NCI-H2171 (cell line): ENCODE results near the gene PDE1C.

Experiments
- DNase-seq: peaks from one replicate; lab custom pipeline; 2025; lab: John Stamatoyannopoulos, UW

PDE1C gene

DNA sequence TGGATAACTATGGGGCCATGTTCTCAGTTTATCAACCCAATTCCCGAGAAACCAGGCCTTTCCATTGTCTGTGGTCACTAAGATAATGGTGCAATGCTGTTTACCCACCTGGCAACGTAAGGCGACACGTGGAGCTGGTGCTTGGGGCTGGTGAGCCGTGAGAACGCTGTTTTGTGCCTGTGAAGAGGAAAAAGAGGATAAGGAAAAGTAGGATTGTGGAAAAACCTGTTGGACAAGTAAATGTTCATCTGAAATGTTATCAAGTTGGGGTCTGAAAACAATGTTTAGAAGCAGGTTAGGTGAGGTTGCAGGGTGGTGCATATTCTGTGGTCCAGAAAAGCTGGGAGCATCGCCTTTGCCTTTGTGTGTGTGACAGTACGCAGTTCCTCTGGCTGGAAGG is 294.7 kb downstream of the PDE1C start:
- DNase-seq, result no peak

DNA sequence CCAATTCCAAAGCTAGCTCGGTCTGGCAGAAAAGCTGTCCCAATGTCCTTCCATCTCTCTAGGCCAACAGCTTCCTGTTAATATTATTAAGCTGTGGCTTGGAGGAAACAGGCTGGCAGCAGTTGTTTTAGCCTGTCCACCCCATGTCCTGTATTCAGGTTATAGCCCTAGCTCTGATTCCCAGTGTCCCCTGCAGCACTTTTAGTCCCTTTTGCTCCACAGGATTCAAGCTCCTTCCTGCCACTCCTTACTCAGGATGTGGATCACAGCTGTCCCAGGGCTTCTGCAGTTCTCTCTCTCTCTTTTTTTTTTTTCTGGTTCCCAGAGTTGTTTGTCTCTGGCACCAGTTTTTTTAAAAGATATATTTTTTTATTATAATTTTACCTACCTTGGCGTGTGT is 298.0 kb downstream of the PDE1C start:
- no peak for DNase-seq

DNA sequence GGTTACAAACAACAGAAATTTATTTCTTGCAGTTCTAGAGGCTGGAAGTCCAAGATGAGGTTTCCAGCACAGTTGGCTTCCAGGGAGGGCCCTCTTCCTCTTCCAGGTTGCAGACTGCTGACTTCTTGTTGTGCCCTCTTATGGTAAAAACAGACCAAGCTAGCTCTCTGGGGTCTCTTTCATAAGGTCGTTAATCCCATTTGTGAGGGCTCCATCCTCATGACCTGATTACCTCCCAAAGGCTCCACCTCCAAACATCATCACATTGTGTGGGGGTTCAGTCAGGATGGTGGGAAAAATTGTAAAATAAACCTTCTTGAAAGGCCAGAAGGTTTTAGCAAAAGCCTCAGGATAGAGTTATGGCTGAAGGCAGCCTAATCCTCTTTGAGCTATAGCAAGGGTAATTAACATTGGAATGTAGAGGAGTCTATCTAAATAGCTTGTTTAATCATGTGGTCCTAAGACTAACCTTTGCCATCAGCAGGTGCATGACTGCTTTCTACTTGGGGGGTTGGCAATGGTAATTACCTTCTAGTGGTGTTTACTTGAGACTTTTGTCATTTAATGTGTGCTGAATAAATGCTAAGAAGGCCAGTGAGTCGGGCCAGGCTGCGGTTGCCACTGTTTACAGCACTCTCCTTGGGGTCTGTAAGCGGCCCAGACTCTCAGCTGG is 302.4 kb downstream of the PDE1C start:
- no peak for DNase-seq

DNA sequence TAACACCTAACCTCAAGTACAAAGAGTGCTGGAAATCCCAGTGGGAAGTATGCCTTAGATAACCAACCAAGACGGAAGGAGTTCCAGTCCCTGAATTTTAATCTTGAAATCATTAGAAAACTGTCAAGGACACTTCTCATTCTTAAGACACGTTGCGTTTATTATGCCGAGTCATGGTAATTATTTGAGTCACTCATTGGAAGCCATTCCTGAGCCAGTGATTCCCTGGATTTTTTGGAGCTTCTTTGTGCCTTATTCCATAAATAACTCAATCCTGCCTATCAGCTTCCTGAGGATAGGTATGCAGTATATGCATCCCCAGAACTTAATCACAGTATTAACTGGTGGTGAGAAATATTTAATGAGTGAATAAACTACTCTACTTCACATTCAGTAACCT is 305.7 kb downstream of the PDE1C start:
- no peak for DNase-seq

DNA sequence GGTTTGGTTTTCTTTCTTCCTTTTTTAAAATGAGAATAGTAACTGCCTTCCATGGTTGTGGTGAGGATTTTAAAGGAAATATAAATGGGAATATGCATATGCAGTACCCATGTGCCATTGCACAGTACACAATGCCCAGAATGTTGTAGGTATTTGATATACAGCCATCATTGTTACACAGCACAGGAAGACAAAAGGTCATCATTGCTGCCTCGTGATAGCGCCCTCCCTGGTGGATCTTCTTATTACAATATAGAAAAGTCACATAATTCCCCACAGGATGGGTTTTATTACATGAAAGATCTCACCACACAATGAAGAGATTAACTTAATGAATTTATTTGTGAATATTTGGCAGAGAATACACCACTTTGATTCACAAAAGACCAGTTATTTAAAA is 306.7 kb downstream of the PDE1C start:
- DNase-seq, result no peak

DNA sequence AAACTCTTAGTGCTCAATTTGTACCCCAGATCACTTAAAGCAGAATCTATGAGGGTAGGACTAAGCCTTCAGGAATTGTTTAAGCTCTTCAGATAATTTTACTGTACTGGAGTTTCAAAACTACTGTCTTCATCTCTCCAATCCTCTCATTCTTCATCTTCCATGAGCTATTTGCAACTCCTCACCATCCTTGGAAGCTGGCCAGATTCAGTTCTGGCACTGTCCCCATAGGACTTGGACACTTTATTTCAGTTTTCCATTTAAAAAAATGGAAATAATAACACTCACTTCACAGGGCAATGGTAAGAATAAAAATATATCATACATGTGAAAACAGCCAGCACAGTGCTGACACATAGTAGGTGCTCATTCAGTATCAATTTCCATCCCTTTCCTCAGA is 308.6 kb downstream of the PDE1C start:
- no peak for DNase-seq

DNA sequence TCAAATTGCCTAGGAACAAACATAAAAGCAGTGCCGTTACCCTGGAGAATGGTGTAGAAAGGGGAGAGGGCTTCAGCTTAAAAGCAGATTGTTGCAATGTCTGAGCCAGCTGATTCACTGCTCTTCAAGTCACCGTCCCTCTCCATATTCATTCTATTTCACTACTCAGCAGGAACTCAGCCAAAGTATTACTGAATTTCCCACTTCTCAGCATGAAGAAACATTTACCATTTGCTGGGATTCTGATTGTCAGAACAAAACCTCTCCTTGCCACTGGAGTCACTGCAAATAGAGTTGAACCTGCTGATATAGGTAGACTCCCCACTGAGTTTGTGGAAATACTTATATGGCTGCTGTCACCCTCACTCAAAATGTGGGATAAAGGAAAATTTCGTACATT is 311.5 kb downstream of the PDE1C start:
- no peak for DNase-seq

DNA sequence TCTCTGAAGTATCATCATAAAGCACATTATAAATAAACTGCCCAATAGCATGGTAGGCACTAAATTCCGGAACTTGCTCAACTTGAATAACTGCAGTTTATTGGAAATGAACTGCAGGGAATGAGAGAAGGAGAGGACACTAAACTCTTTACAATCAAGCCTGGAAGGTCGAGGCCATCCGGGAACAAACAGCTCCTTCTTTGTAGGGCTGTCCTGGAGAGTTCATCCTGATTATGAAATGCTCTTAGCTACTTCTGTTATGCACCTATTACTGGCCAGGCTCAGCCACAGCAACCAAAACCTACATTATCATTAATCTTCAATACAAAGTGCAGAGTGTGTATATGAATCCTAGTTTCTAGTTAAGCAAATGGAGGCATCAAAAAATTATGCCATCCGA is 318.5 kb downstream of the PDE1C start:
- DNase-seq, result no peak

DNA sequence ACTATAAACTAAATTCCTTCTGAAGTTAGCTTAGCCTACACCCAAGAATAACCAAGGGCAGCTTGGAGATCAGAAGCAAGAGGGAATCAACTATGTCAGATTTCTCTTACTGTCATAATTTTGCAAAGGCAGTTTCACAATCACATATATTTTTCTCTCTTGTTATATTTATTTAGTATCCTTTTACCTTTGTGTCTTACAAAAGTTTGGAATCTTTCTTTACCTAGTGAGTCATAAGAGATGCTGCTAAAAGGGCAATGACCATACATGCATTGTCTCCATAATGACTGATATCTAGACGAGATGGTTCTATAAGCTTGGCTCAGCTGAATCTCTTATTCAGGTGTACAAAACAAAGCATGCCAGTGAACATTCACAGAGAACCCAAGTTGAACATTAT is 322.1 kb downstream of the PDE1C start:
- DNase-seq, result no peak

DNA sequence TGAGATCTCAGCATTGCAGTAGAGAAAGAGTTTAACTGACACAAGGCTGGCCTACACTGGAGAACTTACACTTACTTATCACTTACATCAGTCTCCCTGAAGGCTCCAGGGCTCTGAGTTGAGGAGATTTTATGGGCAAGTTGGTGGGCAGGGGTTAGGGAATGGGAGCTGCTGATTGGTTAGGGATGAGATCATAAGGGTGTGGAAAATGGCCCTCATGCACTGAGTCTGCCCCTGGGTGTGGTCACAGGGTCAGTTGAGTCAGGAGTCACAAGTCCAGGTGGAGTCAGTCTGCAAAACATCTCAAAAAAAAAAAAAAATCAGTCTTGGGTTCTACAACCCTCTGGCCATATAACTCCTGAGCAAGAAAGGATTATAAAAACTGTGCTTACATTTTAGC is 322.7 kb downstream of the PDE1C start:
- DNase-seq, result no peak

DNA sequence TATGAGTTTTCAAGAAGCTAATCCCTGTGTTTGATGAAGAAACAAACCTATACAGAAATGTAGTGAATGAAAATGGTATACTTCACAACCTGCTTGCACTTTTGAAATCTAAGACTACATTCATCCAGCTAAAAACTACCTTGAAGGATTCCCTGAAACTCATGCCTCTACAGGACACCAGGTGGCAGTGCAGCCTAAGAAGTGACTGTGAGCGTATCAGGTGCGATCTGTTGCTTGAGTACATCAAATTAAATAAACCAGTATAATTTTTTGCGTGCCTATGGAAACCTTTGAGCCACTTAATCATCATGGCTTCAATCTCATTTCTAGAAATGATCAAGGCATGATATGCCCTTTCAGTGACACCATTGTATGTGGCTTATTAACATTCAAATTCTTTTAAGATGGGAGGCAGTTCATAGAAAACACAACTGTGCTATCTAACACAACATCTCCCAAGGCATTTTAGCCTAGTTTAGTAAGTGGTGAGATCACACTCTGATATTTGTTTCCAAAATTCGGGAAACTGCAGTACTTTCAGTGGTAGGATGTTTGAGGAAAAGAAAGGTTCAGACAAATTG is 325.8 kb downstream of the PDE1C start:
- peak; percentile 60 for DNase-seq

DNA sequence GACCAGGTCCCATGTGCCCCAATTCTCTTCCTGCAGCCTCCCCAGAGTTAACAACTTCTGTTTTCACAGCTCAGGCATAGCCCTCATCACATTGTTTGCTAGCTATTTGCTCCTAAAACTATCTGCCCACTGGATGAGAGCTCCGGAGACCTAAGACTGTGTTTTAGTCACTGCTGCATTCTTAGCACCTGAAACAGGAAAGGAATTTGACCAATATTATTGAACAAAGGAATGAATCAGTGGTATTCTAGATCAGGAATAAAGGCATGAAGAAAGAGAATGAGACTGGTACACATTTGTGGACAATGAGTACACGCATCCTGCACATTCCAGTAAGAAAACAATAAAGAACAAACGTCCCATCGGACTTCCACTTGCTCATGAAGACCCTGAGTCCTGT is 328.4 kb downstream of the PDE1C start:
- no peak for DNase-seq

DNA sequence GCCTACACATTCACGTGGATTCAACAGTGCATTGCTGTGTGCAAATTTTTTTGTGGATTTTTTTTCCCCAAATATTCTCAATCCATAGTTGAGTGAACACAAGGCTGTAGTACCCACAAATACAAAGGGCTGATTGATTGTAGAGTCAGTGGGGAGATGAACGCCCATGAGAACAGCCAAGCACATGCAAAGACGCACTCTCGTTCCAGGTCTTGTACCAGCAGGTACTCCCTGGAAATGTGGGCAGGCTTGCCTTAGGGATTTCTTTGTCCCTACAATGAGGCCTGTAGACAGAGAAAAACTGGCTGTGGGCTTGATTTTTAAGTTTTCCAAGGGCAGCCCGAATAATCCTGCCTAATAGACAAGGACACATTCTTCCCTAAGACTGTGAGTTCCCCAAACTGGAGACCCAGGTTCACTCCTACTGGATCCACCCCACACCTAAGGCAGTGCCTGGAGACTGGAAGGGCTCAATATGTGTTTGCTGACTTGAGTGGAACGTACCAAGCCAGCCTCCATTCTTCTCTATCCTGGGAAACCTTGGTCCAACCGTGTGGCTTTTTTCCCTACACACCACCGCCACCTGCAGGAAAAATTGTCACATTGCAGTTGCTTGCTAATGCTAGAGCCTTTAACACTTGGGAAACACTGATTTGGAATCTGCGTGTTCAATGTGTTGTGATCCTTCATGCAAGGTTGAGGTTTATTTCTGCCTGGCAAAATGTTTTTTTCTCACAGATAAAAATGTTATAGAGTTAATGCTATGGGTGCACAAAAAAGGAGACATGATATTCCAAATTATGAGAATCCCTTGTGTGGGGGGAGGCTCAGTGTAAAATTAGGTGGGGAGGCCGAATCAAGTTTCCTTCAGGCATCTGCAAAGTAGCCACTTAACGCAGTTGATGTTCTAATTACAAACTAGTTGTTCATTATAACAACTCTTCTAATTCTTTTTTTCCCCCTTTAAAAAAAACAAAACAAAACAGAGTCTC is 333.9 kb downstream of the PDE1C start:
- DNase-seq, result peak; percentile 46

DNA sequence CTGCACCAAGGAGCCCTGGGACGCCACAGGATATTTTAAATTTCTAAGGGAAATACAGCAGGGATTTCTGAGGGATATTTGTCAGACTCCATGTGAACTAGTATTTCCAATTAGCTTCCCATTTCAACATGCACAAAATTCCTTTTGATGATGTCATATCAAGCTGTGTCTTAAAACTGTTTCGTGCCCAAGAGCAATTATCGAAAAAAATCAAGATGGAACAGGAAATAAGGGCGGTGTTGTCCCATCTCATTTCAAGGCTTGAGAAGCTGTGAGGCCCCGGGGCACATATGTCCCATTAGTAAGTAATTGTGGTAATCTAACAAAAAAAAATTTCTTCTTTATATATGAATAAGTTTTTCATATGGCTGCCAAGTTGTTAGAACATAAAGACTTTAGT is 335.8 kb downstream of the PDE1C start:
- DNase-seq, result no peak

DNA sequence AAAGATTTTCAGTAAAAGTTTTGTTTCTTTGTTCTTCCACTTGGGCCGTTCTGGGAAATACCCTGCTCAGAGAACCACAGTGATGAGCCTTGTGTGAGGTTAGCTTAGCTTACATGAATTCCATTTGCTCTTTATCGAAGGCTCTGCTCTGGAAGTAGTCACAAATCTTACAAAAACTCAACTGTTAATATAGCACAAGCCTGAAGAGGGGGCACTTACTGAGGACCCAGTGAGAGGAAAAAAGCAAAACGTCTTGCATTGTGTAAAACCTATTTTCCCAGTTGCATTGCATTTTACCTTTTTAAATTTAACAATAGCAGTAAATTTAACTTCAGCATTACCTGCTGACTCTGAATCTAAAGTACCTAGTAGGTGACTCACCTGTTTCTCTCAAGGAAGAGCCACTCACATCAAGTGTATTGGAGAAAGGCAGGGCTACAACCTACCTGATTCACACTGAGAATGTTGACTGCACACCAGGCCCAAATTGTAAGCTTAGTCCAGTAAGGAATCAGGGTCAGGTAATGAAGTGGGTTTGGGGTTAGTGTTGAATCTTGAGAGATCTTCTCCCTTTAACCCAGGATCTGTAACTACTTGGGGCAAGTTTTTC is 340.9 kb downstream of the PDE1C start:
- DNase-seq, result no peak

DNA sequence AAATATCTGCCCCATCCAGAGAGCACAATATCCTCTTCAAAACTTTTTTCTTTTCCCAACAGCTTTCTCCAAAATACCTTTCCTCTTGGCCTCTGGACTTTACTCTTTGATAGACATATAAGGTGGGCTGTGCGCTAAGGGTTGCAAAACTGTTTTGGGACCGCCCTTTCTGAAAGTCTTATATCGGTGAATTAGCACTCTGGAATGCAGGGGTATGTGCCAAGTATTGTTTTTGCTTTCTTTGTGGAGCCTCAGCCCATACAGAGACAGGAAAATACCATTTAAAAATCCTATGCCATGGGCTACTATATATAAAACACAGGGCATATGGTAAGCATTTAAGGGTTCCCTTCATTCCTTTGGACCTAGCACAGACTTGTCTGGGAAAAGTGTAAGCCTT is 345.5 kb downstream of the PDE1C start:
- no peak for DNase-seq

DNA sequence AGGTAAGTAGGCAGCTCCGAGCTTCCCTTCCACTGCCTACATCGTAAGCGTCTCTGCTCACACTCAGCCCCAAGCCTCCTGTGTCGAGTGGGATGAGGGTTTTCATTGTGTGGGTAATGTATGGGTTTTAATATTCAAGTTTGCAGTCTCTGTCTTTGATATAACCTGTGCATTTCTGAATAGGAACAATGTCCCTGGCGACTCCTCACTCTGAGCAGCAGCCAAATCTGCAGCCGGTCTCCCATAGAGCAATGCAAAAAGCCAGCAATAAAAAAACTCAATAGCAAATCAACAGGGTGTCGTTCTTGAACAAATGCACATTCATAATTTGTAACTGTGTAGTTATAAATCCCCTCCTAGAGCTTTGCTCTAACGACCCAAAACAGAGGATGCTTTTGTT is 349.8 kb downstream of the PDE1C start:
- no peak for DNase-seq

DNA sequence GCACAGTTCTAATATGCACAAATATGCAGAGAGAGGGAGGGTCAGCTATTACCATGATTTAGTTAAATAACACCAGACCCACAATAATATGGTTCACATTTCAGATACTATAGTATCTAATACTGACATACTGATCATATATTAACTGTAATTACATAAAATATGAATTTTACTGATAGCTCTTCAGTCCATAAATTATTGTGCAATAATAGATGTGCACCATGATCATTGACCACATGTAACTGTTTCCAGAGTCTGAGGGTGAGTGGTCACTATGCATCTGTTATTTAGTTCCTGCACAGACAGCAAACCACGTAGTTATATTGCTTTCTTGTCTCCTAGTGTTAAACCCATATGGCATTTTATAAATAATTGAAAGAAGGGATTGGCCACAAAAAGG is 353.9 kb downstream of the PDE1C start:
- no peak for DNase-seq

DNA sequence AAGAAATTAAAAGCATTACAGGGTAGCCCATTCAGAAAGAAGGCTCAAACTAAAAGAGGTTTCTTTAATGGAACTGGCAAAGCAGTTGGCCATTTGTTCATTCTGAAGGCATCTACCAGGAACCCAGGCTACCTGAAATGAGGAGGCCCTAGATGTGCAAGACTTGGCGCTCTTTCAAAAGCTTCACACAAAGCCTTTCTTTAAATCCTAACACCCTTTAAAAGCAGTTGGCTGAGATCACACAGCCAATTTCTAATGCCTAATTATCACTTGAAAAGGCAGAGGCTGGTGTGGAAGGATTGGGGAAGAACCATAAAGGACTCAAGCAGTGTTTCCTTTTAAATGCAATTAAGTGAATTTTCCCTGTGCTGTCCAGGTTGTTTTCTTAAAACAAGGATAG is 360.0 kb downstream of the PDE1C start:
- DNase-seq, result no peak

DNA sequence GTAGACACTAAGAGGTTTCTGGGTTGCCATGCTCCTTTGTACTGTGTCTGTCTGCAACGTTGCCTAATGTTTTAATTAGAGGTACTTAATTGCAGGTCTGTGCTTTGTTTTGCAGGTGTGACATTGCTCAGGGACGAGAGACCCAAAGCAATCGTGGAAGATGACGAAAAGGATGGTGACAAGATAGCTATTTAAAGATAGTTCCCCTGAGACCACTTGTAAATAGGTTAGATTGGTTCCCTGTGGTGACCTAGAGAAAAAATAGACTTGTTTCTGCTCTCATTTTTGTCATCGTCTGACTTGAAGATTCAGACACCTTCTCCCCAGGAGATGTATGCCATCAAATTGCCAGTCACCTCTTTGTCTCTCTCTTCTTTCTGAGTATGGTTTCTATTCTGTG is 363.1 kb downstream of the PDE1C start:
- DNase-seq, result no peak

DNA sequence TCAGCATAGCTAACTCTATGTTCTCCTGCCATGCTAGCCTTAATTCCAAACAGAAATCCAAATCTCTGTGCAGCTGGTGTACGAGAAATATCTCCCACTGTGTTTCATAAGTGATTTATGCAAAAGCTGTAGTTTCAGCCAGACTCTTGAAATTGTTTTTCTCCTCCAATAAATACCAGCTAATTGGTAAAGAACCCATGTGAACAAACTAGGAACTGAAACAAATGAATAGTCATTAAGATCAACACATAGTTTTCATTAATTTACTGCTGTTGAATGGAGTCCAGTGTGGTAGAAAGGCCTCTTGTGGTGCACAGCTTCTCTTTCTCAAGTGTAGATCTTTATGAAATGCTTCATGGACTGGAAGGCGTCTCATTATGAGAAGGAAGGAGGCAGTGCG is 364.8 kb downstream of the PDE1C start:
- no peak for DNase-seq

DNA sequence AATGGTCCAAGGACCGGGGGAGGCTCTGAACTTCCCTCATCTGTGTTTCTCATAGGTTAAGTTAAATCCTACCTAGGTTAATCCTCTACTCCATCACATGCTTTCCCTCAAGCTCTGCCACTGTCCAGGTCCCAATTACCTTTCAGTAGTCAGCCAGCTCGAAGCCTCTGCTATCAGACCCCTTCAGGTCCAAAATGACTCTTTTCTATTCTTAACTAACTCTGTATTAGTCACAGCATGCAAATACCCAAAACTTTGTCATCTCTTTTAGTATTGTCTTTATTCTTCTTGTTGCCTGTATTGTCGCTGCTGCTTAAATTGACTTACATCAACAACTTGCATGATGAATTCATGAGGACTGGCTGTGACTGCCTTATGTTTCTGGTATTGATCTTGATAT is 367.9 kb downstream of the PDE1C start:
- no peak for DNase-seq
